NCI-H774 (cell line): ENCODE results near the gene CYP4Z1.
"Not testable (repeated sequence)": the region's sequence is repeated elsewhere in the genome, so short reads cannot be mapped to it uniquely, and the experiment has no call there.

ENCODE experiments used
- DNase-seq: peaks from one replicate; lab custom pipeline; 2025; lab: John Stamatoyannopoulos, UW

Gene CYP4Z1, protein sequence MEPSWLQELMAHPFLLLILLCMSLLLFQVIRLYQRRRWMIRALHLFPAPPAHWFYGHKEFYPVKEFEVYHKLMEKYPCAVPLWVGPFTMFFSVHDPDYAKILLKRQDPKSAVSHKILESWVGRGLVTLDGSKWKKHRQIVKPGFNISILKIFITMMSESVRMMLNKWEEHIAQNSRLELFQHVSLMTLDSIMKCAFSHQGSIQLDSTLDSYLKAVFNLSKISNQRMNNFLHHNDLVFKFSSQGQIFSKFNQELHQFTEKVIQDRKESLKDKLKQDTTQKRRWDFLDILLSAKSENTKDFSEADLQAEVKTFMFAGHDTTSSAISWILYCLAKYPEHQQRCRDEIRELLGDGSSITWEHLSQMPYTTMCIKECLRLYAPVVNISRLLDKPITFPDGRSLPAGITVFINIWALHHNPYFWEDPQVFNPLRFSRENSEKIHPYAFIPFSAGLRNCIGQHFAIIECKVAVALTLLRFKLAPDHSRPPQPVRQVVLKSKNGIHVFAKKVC

DNA sequence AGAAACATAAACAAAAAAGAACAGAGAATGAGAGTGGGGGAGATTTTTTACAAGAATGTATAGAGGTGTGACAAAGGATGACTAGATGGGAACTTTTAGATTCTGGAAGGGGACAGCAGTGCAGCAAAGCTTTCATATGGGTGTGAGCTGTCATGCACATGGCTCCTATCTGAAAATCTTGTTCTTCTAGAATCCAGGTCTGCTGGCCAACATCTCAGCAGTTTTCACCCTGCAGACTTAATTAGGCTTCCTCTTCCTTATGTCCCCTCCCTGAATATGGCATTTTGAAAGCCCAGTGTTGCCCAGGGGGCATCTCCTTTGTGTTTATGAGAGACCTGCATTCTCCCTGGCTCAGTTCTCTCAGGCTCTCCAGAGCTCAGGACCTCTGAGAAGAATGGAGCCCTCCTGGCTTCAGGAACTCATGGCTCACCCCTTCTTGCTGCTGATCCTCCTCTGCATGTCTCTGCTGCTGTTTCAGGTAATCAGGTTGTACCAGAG lies at the start of gene CYP4Z1:
Gene CYP4Z1, plus strand, starts transcription at position 135 of the 498 bp plus-strand sequence. Its CDS starts 260 bp downstream, at position 395.
- no peak for DNase-seq

DNA sequence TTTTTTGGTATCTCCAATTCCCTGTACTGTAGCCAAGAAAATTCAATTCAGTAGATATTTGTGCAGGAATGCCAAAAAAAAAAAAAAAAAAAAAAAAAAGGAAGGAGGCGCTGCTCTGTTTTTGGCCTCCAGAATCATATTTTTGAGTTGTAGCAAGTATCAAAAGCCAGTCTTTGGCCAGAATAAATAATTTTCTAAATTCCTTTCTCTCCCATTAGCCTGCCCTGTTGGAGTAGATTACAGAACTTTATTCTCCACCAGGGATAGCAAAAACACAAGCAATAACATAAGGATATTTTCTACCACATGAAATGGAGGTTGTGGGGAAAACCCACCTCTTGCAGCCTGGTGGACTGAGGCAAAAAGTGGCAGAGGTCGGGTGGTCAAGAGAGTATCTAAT lies 46.0 kb upstream of the CYP4Z1 start:
- DNase-seq, result no peak

DNA sequence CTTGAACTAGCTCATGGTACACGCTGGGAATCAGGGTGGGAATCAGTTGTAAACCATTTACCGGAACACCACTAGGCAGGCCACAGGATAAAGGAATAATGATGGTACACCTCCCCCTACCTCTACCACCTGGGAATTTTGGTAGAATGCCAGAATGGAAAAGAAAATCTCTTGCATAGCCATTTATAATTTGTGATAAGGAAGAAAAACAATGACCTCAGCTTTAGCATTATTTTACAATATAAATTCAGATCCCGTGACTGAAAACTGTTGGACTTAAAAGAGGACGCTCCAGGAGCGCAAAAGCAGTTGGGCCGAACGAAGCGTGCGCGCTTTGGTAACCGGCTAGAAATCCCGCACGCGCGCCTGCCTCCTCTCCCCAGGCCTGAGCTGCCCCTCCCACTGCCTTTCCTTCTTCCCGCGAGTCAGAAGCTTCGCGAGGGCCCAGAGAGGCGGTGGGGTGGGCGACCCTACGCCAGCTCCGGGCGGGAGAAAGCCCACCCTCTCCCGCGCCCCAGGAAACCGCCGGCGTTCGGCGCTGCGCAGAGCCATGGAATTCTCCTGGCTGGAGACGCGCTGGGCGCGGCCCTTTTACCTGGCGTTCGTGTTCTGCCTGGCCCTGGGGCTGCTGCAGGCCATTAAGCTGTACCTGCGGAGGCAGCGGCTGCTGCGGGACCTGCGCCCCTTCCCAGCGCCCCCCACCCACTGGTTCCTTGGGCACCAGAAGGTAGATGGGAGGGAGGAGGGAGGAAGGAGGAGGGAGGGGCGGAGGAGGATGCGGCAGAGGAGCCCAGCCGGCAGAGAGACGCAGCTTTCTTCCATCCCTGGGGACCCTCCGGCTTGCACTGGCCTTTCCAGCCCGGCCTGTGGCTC lies 43.5 kb upstream of the CYP4Z1 start, which contains the start of gene CYP4X1:
Gene CYP4X1, plus strand, starts transcription at position 402 of the 873 bp plus-strand sequence. Its CDS starts 149 bp downstream, at position 551.
- DNase-seq, result no peak

DNA sequence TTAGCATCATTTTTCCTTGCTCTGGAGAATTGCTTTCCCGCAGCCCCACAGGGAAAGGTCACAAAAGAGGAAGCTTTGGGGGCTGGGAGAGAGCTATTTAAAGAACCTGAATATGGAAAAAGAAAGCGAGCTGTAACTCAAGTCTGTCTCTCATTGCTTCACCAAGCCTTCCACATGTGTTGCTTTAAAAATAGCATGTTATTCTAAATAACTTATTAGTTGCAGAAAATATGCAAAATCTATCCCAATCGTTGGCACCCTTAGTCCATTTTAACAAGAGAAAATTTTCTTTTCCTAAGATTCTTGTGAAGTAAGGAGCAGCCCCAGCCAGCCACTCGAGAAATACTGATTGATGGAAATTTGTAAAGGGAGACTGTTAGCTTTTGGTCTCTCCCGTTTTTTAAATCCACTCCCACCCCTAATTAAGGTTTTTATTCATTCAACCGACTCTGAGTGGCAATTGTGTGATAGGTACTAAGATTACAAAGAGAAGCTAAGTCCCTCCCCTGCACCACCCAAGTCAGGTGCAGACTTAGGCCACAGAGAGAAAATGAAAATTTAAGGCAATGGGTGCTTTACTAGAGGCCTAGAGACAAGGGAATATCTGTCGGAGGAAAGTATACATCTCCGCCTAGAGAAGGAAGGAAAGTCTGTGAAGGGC lies 42.8 kb upstream of the CYP4Z1 start:
- no peak for DNase-seq

DNA sequence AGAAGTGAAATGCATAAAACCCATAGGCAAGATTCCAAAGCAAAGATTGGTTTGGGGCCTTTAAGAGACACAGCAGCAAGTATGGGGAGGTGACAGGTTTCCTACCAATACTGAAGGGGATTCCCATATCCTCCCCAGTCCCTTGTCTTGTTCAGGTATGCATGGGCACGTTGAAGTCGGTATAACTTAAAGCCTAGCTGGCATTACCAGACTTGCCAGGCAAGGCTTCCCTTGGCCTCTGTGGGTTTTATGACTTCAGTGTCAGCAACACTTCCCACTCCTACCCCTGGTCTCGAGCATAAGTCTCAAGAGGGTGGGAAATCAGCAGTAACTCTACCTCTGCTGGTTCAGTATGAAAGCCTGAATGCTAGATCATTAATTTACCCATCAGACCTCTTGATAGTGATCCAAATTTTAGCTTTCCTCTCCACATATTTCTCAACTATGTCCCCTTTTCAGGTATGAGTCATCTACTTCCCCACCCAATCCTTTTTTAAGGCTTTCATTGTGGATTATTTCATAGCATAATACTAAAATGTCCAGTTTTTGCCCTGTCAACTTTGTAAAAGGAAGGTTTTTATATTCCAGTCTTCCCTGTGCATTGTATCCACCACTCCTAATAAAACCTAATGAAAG lies 36.7 kb upstream of the CYP4Z1 start:
- no peak for DNase-seq

DNA sequence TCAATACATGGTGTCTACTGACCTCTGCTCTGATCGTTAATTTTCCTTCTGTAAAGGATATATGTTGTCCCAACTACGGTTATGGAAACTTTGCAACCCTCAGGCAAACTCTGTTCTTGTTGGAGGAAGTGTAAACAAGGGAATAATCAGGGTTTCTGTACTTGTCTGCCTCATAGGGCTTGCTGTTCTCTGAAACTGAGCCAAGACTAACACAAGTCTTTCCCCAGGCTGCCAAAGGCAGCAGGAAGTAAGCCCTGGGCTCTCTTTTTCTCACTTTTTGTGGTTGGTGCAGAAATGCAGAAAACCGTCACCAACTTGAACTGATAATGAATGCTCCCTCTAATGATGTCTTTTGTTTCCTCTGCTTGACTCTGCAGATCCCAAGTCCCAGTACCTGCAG lies 36.0 kb upstream of the CYP4Z1 start:
- no peak for DNase-seq

DNA sequence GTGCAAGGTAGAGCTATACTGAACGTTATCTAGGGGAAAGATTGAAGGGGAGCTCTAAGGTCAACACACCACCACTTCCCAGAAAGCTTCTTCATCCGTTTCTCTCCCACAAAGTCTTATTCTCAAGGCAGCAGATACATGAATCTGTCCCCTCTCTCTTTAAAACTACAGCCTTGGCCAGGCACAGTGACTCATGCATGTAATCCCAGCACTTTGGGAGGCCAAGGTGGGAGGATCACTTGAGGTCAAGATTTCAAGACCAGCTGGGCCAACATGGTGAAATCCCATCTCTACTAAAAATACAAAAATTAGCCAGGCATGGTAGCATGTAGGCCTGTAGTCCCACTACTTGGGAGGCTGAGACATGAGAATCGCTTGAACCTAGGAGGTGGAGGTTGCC lies 35.4 kb upstream of the CYP4Z1 start:
- DNase-seq, result no peak

DNA sequence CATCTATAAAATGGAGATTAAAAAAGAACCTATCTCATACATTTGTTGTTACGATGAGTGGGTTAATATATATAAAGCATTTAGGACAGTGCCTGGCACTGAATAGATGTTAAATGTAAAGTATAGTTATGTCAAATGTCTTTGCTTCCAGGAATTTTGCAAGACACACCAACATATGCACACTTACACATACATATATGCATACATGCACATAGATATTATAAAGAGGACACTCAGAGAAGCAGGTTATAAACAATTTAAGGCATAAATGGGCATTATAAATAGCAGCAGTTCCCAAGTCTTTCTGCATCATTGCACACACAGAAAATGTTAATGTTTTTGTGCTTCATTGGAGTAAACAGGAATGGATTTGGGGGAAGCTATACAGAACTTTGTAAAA lies 30.3 kb upstream of the CYP4Z1 start:
- DNase-seq, result no peak

DNA sequence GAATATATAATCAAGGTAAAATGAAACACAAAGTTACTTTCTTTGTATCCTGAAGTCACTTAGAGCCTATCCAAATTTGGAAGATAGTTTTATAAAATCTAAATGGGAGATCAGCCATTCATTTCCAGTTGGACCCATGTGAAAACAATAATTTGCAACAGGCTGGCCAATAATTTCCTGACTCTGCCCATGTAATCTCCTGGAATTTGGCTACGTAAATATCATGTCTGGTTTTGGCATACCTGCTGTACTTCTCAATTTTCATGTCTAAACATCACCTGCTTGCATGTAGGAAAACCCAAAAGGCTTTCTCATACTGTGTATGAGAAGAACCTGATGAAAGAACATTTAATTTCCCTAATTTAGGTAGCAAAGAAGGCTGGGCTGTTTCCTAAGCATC lies 7.7 kb upstream of the CYP4Z1 start:
- no peak for DNase-seq

DNA sequence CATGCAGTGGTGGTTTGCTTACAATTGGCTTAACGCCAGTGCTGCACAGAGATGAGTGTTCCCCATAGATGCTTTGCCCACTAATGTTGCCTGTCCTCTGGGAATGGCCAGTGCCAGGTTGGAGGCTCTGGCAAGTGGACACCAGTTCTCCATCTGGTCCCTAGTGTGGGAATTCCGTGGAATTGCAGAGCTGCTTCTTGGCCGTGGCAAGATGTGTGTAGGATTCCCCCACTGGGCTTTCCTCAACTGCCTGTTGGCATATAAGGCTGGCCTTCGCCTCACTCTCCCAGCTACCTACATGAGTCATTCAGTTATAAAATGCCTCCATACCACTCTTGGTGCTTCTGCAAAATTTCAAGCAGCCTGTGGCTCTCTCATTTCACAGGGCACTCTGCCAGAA lies 2.0 kb downstream of the CYP4Z1 start:
- DNase-seq, result not testable (repeated sequence)

DNA sequence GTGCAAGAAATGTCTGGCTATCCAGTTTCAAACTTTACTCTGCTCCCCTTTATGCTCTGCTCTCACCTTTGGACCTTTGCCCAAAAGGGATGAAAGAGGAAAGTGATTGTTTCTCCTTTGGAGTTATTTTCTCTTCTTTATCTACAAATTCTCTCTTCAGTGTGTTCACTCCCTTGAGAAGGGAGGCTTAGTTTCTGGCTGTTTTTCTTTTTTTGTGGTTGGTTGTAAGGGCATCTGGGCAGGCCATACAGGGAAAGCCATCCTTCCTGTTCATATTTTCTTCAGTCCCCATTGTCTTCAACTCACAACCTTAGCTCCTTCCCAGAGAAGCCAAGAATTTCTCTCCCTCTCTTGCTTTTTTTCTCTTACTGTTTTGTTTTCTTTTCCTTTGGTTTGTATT lies 2.5 kb downstream of the CYP4Z1 start:
- not testable (repeated sequence) for DNase-seq

DNA sequence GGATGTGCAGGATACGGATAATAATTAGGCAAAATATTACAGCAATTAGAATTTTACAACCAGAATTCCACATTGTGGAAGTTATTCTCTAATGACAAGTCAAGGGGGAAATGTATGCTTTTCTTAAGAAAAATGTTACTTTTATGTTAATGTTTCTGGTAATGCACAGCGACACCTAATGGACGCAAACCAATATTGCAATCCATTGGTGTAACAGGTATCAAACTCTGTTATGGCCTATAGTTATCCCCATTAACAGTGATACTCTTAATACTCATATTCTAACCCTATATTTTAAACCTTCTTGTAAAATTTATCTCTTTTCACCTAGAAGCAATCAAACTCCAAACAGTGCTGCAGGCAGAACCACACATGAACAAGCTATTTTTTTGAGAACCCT lies 22.3 kb downstream of the CYP4Z1 start:
- DNase-seq, result not testable (repeated sequence)

DNA sequence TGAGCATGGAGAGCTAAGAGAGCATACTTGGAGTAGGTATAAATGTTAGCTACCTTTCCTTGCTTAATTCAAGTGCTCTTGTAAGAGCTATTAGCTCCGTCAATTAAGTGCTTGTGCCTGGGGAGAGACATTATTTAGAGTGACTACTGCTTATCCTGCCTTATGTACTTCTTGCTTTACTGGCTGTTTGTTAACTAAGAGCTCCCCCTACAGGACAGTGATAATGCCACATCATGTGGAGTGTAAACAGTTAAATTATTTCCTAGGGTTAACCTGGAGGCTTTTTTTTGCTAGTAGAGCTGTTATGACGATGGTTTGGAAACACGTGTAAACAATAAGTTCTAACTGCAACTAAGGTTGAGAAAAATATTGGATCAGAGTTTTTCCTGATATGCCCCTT lies 24.4 kb downstream of the CYP4Z1 start:
- not testable (repeated sequence) for DNase-seq

DNA sequence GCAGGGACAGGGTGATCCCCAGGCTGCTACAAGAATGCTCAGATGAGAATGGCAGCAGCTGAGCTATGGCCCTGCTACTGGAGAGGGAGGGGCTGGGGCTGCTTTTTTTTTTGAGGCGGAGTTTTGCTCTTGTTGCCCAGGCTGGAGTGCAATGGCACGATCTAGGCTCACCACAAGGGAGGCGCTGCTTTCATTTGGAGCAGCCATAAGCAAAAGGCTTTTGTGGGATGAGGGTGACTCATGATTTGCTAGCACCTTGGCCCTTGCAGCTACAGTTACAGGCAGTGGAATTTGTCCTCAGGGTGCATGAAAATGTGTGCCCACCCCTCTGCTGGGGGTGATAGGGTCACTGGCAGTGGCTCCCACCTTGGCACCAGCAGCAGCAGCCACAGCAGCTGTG lies 37.8 kb downstream of the CYP4Z1 start:
- no peak for DNase-seq

DNA sequence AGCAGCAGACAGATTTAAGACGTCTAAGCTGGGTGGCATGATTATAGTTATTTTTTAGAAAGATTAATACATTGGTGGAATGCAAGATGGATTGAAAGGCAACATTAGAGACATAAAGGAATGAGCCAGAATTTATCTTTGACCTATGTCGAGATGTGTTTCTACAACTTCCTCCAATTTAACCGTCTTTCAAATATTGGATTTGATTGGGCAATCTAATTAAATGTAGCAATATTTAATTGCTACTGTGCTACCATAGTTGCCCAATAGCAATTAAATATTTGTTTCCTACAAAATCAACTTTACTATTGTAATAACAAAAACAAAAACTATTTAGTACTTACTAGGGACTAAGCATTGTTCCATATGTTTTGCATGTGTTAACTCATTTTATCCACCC lies 39.8 kb downstream of the CYP4Z1 start:
- DNase-seq, result no peak

DNA sequence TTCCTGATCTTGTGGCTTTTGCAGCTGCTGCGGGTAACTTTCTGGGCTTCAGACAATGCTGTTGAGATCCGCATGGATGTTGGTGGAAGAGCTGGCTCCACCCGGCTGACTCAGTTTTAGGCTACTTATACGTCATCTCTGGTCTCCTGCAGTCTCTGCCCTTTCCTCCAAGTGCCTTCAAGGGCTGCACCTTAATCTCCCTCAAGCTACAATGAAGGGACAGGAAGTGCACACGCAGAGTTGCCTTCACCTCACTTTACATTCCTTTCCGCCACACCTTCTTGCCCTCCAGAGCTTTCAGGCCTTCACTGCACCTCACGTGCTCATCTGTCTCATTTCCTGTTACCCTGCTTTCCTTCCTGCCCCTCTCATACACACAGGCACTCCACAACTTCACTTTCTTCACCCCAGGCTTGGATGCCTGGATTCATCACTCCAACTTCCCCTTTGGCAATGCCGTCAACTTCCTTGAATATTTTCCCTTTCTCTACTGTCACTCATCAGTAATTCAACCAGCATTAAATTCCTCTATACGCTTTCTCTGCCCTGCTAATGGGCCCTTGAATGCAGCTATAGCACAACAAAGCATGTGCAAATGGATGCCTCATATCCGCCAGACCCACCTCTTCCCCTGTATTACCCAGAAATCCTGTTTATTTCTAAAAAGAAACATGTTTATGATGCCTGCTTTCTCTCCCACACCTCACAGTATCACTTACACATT lies 41.0 kb downstream of the CYP4Z1 start:
- not testable (repeated sequence) for DNase-seq

DNA sequence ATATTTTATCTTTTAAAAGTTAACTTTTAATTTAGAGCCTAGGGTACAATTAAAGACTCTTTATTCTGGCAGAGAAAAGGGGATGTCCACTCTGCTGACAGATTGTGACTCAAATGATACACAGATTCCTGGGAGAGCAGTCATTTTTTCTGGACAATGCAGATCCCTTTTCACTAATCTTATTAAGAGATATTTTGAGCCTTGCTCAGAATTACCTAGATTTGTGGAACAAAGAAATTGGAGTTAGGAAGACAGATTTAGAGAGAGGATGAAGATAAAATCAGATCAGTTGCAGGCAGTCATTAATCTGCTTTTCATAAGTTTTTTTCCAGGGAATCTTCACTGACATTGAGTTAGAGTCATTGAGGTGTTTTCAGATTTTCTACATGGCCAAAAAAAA lies 42.5 kb downstream of the CYP4Z1 start:
- DNase-seq, result not testable (repeated sequence)

DNA sequence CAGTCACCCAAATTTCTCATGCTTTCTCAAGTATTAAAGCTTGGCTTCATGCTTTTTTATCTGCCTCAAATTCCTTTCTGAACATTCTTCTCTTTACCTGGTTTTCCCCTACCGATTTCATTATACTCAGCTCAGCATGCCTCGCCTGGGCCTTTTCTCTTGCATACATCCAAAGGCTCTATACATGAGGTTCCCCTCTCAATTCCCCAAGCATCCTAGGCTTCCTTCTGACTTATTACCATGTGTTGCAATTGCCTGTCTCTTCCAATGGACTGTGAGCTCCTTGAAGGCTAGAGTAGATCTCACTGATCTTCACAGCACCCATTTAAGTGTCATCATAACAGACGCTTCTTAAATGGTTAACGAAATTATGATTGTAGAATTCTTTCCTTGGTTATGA lies 46.1 kb downstream of the CYP4Z1 start:
- no peak for DNase-seq

DNA sequence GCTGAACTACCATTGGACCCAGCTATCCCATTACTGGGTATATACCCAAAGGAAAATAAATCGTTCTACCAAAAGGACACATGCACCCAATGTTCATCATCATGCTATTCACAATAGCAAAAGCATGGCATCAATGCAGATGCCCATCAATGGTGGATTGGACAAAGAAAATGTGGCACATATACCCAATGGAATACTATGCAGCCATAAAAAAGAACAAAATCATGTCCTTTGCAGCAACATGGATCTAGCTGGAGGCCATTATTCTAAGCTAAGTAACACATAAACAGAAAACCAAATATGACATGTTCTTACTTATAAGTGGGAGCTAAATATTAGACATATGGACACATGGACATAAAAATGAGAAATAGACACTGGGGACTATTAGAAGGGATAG lies 54.0 kb downstream of the CYP4Z1 start:
- DNase-seq, result not testable (repeated sequence)

DNA sequence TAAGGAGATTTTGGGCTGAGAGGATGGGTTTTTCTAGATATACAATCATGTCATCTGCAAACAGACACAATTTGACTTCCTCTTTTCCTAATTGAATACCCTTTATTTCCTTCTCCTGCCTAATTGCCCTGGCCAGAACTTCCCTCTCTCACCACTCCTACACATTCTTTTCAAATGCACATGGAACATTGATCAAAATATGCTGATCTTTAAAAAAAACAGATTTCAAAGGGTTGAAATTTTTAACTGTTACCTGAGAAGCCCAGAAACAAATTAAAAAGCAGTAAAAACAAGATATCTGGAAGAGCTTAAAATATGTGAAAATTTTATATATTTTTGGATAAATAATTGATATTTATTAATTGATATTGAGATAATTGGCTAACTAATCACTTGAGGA lies 57.8 kb downstream of the CYP4Z1 start:
- not testable (repeated sequence) for DNase-seq

DNA sequence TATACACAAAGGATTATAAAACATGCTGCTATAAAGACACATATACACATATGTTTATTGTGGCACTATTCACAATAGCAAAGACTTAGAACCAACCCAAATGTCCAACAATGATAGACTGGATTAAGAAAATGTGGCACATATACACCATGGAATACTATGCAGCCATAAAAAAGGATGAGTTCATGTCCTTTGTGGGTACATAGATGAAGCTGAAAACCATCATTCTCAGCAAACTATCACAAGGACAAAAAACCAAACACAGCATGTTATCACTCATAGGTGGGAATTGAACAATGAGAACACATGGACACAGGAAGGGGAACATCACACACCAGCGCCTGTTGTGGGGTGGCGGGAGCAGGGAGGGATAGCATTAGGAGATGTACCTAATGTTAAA lies 60.0 kb downstream of the CYP4Z1 start:
- DNase-seq, result not testable (repeated sequence)
